Measurements from ENCODE around the gene FADS1. TPM values are rescaled to one million over a fixed set of nuclear protein-coding genes. Genes with fewer than 3 reads are reported as not detected.

Gene FADS1
- total and polyA plus RNA-seq, 7 experiments from 2014 or later, result 0.62 to 52.1 (median 2.6) TPM; not detected in 1

- Mint-ChIP-seq H3K27me3 (peaks cover 0 to 2% (median 0%) of the 10 kb centered on the region in 5 donors), H3K36me3 (no peaks in the 10 kb centered on the region), H3K4me1 (peaks cover 2 to 18% (median 6%) of the 10 kb centered on the region in 7 donors), H3K27ac (peak overlapping the region in 1 of 9 donors; percentile 13), H3K4me3 (no peak overlapping the region), H3K9me3 (no peaks in the 10 kb centered on the region)
- Histone ChIP-seq H3K27me3 (ENCODE audit: control insufficient read depth in 2 of 2, insufficient read depth in 2 of 2, low read length in 2 of 2) (no peaks in the 10 kb centered on the region), H3K36me3 (ENCODE audit: control insufficient read depth in 2 of 3, insufficient read depth in 3 of 3, low read length in 3 of 3) (no peaks in the 10 kb centered on the region), H3K9me3 (ENCODE audit: control insufficient read depth in 2 of 3, low read length in 3 of 3) (no peaks in the 10 kb centered on the region), H3K4me3 (ENCODE audit: low read length) (no peak overlapping the region), H3K4me1 (ENCODE audit: control insufficient read depth in 2 of 2, insufficient read depth in 2 of 2, low read length in 2 of 2) (peaks cover 2 to 7% of the 10 kb centered on the region in 2 donors), H3K27ac (ENCODE audit: low read depth, low read length) (no peak overlapping the region)
- CTCF ChIA-PET, result interaction anchor here (0.6 to 0.9 kb wide), 2 partner anchors 25 to 32 kb away, joined by 3 to 4 read pairs; no protein-coding TSS in a partner anchor
- ATAC-seq (no peak), DNase-seq (no peak)
- POLR2A ChIA-PET, result no interaction called here
- intact Hi-C loops (cut with micrococcal nuclease), result no loop called here
Observed at GRCh38 chr11:61771985-61772455, 44.8 kb downstream of the FADS1 start.

- no peaks in the 10 kb centered on the region for H3K27me3 ChIP-seq (ENCODE audit: control insufficient read depth in 2 of 2, insufficient read depth in 2 of 2, low read length in 2 of 2)
- no peak overlapping the region for H3K27ac ChIP-seq (ENCODE audit: low read depth, low read length)
- peak overlapping the region in 2 of 9 donors; percentile 18 to 22 for H3K27ac Mint-ChIP-seq
- peaks cover 0 to 11% (median 2%) of the 10 kb centered on the region in 7 donors for H3K4me1 Mint-ChIP-seq
- no peaks in the 10 kb centered on the region for H3K36me3 Mint-ChIP-seq
- intact Hi-C loops (cut with micrococcal nuclease), result no loop called here
- H3K27me3 Mint-ChIP-seq, result peaks cover 0 to 2% (median 0%) of the 10 kb centered on the region in 5 donors
- H3K4me1 ChIP-seq (ENCODE audit: control insufficient read depth in 2 of 2, insufficient read depth in 2 of 2, low read length in 2 of 2), result peaks cover 0 to 7% of the 10 kb centered on the region in 2 donors
- H3K36me3 ChIP-seq (ENCODE audit: control insufficient read depth in 2 of 3, insufficient read depth in 3 of 3, low read length in 3 of 3), result no peaks in the 10 kb centered on the region
- ChIA-PET CTCF (no interaction called here), POLR2A (no interaction called here)
- no peak for ATAC-seq
- H3K4me3 Mint-ChIP-seq, result no peak overlapping the region
- no peaks in the 10 kb centered on the region for H3K9me3 ChIP-seq (ENCODE audit: control insufficient read depth in 2 of 3, low read length in 3 of 3)
- H3K4me3 ChIP-seq (ENCODE audit: low read length), result no peak overlapping the region
- no peaks in the 10 kb centered on the region for H3K9me3 Mint-ChIP-seq
- DNase-seq, result no peak
Observed at GRCh38 chr11:61771195-61771894, 45.5 kb downstream of the FADS1 start.

GRCh38 chr11:61769946-61770683 lies 46.7 kb downstream of the FADS1 start:
- no peak overlapping the region for H3K27ac ChIP-seq (ENCODE audit: low read depth, low read length)
- no peaks in the 10 kb centered on the region for H3K36me3 ChIP-seq (ENCODE audit: control insufficient read depth in 2 of 3, insufficient read depth in 3 of 3, low read length in 3 of 3)
- CTCF ChIA-PET, result no interaction called here
- H3K27me3 ChIP-seq (ENCODE audit: control insufficient read depth in 2 of 2, insufficient read depth in 2 of 2, low read length in 2 of 2), result no peaks in the 10 kb centered on the region
- Mint-ChIP-seq H3K36me3 (no peaks in the 10 kb centered on the region), H3K4me3 (no peak overlapping the region), H3K4me1 (peaks cover 0 to 7% (median 0%) of the 10 kb centered on the region in 7 donors), H3K27ac (no peak overlapping the region), H3K27me3 (no peaks in the 10 kb centered on the region), H3K9me3 (no peaks in the 10 kb centered on the region)
- ATAC-seq (no peak), DNase-seq (no peak)
- no peak overlapping the region for H3K4me3 ChIP-seq (ENCODE audit: low read length)
- peaks cover 0 to 7% of the 10 kb centered on the region in 2 donors for H3K4me1 ChIP-seq (ENCODE audit: control insufficient read depth in 2 of 2, insufficient read depth in 2 of 2, low read length in 2 of 2)
- no peaks in the 10 kb centered on the region for H3K9me3 ChIP-seq (ENCODE audit: control insufficient read depth in 2 of 3, low read length in 3 of 3)
- POLR2A ChIA-PET, result no interaction called here
- intact Hi-C loops (cut with micrococcal nuclease), result no loop called here

- Histone ChIP-seq H3K9me3 (ENCODE audit: control insufficient read depth in 2 of 3, low read length in 3 of 3) (no peaks in the 10 kb centered on the region), H3K27ac (ENCODE audit: low read depth, low read length) (no peak overlapping the region), H3K4me3 (ENCODE audit: low read length) (no peak overlapping the region), H3K27me3 (ENCODE audit: control insufficient read depth in 2 of 2, insufficient read depth in 2 of 2, low read length in 2 of 2) (no peaks in the 10 kb centered on the region), H3K4me1 (ENCODE audit: control insufficient read depth in 2 of 2, insufficient read depth in 2 of 2, low read length in 2 of 2) (peaks cover 0 to 7% of the 10 kb centered on the region in 2 donors), H3K36me3 (ENCODE audit: control insufficient read depth in 2 of 3, insufficient read depth in 3 of 3, low read length in 3 of 3) (no peaks in the 10 kb centered on the region)
- no peak overlapping the region for H3K27ac Mint-ChIP-seq
- H3K4me1 Mint-ChIP-seq, result peaks cover 0 to 7% (median 0%) of the 10 kb centered on the region in 7 donors
- ATAC-seq, result no peak
- no peaks in the 10 kb centered on the region for H3K9me3 Mint-ChIP-seq
- ChIA-PET CTCF (no interaction called here), POLR2A (no interaction called here)
- H3K4me3 Mint-ChIP-seq, result no peak overlapping the region
- intact Hi-C loops (cut with micrococcal nuclease), result no loop called here
- H3K36me3 Mint-ChIP-seq, result no peaks in the 10 kb centered on the region
- DNase-seq, result no peak
- no peaks in the 10 kb centered on the region for H3K27me3 Mint-ChIP-seq
Observed at GRCh38 chr11:61769169-61769920, 47.5 kb downstream of the FADS1 start.

GRCh38 chr11:61768376-61769076 lies 48.3 kb downstream of the FADS1 start:
- POLR2A ChIA-PET, result no interaction called here
- Mint-ChIP-seq H3K27ac (peak overlapping the region in 1 of 9 donors; percentile 39), H3K27me3 (no peaks in the 10 kb centered on the region), H3K9me3 (no peaks in the 10 kb centered on the region), H3K4me1 (peaks cover 0 to 7% (median 0%) of the 10 kb centered on the region in 7 donors), H3K36me3 (no peaks in the 10 kb centered on the region), H3K4me3 (no peak overlapping the region)
- CTCF ChIA-PET, result no interaction called here
- Histone ChIP-seq H3K9me3 (ENCODE audit: control insufficient read depth in 2 of 3, low read length in 3 of 3) (no peaks in the 10 kb centered on the region), H3K36me3 (ENCODE audit: control insufficient read depth in 2 of 3, insufficient read depth in 3 of 3, low read length in 3 of 3) (no peaks in the 10 kb centered on the region), H3K27me3 (ENCODE audit: control insufficient read depth in 2 of 2, insufficient read depth in 2 of 2, low read length in 2 of 2) (no peaks in the 10 kb centered on the region), H3K27ac (ENCODE audit: low read depth, low read length) (no peak overlapping the region), H3K4me3 (ENCODE audit: low read length) (no peak overlapping the region), H3K4me1 (ENCODE audit: control insufficient read depth in 2 of 2, insufficient read depth in 2 of 2, low read length in 2 of 2) (peaks cover 0 to 7% of the 10 kb centered on the region in 2 donors)
- ATAC-seq, result no peak
- intact Hi-C loops (cut with micrococcal nuclease), result no loop called here
- no peak for DNase-seq

GRCh38 chr11:61766353-61766841 lies 50.4 kb downstream of the FADS1 start:
- no peaks in the 10 kb centered on the region for H3K36me3 Mint-ChIP-seq
- no peak overlapping the region for H3K4me3 Mint-ChIP-seq
- H3K27ac ChIP-seq (ENCODE audit: low read depth, low read length), result no peak overlapping the region
- DNase-seq (no peak), ATAC-seq (no peak)
- intact Hi-C loops (cut with micrococcal nuclease), result no loop called here
- no peaks in the 10 kb centered on the region for H3K4me1 ChIP-seq (ENCODE audit: control insufficient read depth in 2 of 2, insufficient read depth in 2 of 2, low read length in 2 of 2)
- POLR2A ChIA-PET, result no interaction called here
- no peaks in the 10 kb centered on the region for H3K27me3 ChIP-seq (ENCODE audit: control insufficient read depth in 2 of 2, insufficient read depth in 2 of 2, low read length in 2 of 2)
- peaks cover 0 to 6% (median 0%) of the 10 kb centered on the region in 5 donors for H3K27me3 Mint-ChIP-seq
- no peaks in the 10 kb centered on the region for H3K36me3 ChIP-seq (ENCODE audit: control insufficient read depth in 2 of 3, insufficient read depth in 3 of 3, low read length in 3 of 3)
- peaks cover 0 to 4% (median 0%) of the 10 kb centered on the region in 7 donors for H3K4me1 Mint-ChIP-seq
- H3K9me3 Mint-ChIP-seq, result no peaks in the 10 kb centered on the region
- H3K4me3 ChIP-seq (ENCODE audit: low read length), result no peak overlapping the region
- CTCF ChIA-PET, result no interaction called here
- no peaks in the 10 kb centered on the region for H3K9me3 ChIP-seq (ENCODE audit: control insufficient read depth in 2 of 3, low read length in 3 of 3)
- no peak overlapping the region for H3K27ac Mint-ChIP-seq

Data from naive thymus-derived CD4-positive, alpha-beta T cell (primary cell).